CD4-positive, alpha-beta T cell treated with Interleukin-15 for 4 hours (primary cell): Measurements from ENCODE around the gene LRFN4.
"Not testable (repeated sequence)": the region's sequence is repeated elsewhere in the genome, so short reads cannot be mapped to it uniquely, and the experiment has no call there.

Source experiments
- DNase-seq: peaks from one replicate; pipeline ENCODE4 v3.0.0-alpha.2; 2020; ENCODE audit warnings: low spot score

LRFN4 gene

DNA sequence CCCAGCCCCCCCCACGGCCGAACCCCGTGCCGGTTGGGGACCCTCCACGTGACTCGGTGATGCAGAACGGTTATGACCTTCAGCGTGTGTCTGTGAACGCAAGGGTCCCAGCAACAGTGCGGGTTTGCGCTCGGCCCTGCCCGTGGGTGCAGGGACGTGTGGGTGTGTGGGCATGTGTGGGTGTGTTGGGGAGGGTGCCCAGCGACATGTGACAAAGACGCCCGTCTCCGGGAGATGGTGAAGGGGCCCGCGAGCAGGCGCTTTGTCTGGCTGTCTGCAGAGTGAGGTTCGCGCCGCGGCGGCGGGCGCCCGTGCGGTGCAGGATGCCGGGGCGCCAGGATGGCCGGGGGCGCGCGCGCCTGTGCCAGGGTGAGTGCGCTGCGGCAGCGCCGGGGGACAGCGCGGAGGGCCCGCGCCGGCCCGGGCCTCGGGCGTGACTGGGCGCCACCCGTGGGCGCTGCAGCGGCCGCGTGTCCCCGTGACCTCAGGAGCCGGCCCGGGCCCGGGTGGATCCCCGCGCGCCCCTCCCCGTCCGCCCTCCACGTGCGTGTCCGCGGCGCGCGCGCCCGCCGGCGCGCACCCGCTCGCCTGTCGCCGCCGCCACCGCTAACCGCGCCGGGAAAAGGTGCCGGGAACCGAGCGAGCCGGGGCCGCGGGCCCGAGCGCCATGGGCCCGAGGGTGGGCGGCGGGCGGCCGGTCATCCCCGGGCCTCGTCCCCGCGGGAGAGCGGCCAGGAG, at the start of gene LRFN4:
LRFN4 (plus strand) TSS at position 569 of the 738 bp plus-strand sequence. CDS start 681 bp downstream, outside the sequence.
- no peak for DNase-seq

DNA sequence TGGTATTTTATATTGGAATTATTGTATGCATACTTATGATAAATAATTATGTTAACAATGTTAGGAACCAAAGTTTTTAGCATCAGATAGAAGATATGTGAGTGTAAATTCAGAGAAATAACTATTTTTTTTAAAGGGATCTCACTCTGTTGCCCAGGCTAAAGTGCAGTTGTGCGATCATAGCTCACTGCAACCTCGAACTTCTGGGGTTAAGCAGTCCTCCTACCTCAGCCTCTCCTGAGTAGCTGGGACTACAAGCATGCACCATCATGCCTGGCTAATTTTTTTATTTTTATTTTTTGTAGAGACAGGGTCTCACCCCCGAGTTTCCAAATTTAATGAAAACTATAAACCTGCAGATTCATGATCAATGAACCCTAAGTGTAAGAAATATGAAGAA, 47.3 kb upstream of the LRFN4 start:
- no peak for DNase-seq

DNA sequence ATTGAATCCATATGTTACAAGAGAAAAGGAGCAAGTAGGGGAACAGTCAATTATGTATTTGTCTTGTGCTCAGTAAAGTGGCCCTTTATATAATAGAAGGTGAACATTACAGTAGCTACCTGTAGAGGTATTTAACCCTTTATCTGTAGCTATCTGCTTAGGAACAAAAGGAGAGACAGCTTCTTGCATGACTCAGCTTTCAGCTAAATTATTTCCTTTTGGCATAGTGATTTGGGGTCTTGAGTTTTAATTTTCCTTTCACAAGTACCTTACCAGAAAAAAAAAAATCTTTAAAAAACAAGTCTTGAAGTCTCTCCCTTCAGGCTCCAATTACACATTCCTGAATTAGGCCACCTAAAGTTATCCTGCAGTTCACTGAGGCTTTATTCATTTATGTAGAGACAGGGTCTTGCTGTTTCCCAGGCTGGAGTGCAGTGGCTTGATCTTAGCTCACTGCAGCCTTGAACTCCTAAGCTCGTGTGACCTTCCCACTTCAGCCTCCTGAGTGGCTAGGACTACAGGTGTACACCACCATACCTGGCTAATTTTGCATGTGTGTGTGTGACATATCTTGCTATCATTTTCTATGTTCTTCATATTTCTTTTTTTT, 46.2 kb upstream of the LRFN4 start:
- DNase-seq = no peak

- DNase-seq = no peak
Observed at GRCh38 chr11:66814678-66815077, 42.2 kb upstream of the LRFN4 start.

- no peak for DNase-seq
Observed at GRCh38 chr11:66815646-66816045, 41.2 kb upstream of the LRFN4 start.

- DNase-seq = no peak
Observed at GRCh38 chr11:66818231-66818955, 38.5 kb upstream of the LRFN4 start.

- DNase-seq = no peak
Observed at GRCh38 chr11:66820381-66820780, 36.5 kb upstream of the LRFN4 start.

GRCh38 chr11:66820901-66821300, 36.0 kb upstream of the LRFN4 start:
- DNase-seq = no peak

DNA sequence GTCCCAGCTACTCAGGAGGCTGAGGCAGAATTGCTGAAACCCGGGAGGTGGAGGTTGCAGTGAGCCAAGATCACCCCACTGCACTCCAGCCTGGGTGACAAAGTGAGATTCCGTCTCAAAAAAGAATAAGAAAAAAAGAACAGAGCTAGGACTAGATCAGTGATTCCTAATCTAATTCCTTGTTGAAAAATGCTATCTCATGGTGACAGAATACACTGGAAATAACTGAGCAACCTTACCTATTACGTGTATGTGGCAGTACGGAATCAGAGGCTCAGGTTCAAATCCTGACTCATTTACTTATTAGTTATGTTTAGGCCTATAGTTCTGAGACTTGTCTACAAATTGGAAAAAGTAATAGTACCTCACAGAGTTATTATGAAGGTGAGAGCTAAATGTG, 33.2 kb upstream of the LRFN4 start:
- DNase-seq = no peak

- not testable (repeated sequence) for DNase-seq
Observed at GRCh38 chr11:66824573-66824972, 32.3 kb upstream of the LRFN4 start.

DNA sequence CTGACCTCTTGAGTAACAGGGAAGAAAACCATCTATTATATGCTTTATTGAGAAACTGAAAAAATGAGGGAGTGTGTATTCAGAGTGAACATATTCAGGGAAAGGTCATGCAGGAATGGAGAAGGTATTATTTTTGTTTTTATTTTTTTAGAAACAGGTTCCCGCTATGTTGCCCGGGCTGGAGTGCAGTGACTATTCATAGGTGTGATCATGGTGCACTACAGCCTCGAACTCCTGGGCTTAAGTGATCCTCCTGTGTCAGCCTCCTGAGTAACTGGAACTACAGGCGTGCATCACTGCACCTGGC, 22.4 kb upstream of the LRFN4 start:
- no peak for DNase-seq

GRCh38 chr11:66834943-66835342, 21.9 kb upstream of the LRFN4 start:
- DNase-seq = no peak

- DNase-seq = no peak
Observed at GRCh38 chr11:66835768-66836405, 21.0 kb upstream of the LRFN4 start.

GRCh38 chr11:66840317-66841091, 16.4 kb upstream of the LRFN4 start:
- DNase-seq = no peak

GRCh38 chr11:66841861-66842260, 15.0 kb upstream of the LRFN4 start:
- DNase-seq = no peak

- no peak for DNase-seq
Observed at GRCh38 chr11:66842501-66842895, 14.4 kb upstream of the LRFN4 start.

DNA sequence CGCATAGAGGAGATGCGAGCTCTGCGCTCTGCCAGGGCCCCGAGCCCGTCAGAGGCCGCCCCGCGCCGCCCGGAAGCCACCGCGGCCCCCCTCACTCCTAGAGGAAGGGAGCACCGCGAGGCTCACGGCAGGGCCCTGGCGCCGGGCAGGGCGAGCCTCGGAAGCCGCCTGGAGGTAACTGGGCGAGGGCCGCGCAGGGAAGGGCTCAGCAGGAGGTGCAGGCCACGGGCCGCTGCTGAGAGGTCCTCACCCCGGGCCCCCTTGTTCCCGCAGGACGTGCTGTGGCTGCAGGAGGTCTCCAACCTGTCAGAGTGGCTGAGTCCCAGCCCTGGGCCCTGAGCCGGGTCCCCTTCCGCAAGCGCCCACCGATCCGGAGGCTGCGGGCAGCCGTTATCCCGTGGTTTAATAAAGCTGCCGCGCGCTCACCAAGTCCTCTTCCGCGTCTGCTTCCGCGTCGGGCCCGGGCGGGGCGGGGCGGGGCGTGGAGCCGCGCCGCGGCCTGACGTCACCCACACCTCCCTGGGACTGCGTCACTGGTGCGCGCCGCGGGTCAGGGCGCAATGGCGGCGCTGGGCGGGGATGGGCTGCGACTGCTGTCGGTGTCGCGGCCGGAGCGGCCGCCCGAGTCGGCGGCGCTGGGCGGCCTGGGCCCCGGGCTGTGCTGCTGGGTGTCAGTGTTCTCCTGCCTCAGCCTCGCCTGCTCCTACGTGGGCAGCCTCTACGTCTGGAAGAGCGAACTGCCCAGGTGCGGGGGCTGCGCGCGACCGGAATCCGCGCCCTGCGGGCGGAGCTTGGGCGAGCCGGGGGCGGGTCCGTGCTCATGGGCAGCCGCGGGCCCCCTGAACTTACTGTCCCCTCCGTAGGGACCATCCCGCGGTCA, 13.7 kb upstream of the LRFN4 start, which contains the start of gene RCE1:
RCE1 (plus strand) TSS at position 546 of the 880 bp plus-strand sequence; CDS start at position 561, 15 bp downstream.
- peak; percentile 91 for DNase-seq

DNA sequence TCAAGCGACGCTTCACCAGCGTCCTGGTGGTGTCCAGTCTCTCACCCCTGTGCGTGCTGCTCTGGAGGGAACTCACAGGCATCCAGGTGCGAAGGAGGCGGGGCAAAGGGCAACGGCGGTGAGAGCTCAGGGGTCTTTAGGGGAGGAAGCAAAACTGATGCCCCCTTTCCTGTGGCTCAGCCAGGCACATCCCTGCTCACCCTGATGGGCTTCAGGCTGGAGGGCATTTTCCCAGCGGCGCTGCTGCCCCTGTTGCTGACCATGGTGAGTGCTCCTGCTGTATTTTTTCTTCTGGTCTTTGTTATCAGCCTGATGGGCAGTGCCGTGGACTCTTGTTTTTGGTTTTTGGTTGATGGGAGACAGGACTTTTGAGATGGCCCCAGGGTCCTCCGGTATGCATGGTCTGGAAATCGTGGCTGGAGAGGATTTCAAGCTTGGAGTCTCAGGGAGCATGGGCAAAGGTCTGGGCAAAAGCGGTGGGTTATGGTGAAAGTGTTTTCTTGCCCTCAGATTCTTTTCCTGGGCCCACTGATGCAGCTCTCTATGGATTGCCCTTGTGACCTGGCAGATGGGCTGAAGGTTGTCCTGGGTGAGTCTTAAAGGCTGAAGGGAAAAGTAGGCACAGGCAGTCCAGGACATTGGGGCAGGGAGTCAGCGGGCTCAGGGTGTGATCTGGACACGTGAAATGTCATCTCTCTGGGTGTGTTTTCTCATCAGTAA, 12.9 kb upstream of the LRFN4 start:
- no peak for DNase-seq

DNA sequence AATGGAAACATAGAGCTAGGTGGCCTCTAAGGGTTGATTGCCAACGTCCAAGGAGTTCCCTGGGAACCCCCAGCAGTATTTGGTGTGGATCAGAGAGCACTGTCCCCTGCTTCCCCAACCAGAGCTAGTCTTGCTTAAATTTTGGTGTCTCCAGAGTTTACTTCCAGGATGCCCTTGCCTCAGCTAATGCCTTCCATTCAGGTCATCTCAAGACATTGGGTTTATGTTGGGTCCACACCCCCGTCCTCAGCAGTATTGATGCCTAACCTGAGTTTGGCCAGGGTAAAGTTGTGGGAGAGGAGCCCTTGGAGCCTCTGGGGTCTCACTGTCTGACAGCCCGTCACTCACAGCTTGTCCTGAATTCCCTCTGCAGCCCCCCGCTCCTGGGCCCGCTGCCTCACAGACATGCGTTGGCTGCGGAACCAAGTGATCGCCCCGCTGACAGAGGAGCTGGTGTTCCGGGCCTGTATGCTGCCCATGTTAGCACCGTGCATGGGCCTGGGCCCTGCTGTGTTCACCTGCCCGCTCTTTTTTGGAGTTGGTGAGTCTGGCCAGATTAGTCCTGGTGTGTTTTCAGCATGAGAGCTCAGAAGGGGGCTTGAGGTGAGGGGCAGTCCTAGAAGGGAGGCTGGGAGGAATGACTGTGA, 12.2 kb upstream of the LRFN4 start:
- no peak for DNase-seq
